HG02610 (cell line): ENCODE measurements around the gene GHITM.
"Not testable (repeated sequence)": the region's sequence is repeated elsewhere in the genome, so short reads cannot be mapped to it uniquely, and the experiment has no call there.

Experiments
- ATAC-seq: cut with Tn5 transposase; IDR thresholded peaks from one replicate; pipeline ENCODE4 v1.9.1; 2021; ENCODE audit warnings: mild to moderate bottlenecking, moderate library complexity; ENCODE audit not compliant: unreplicated experiment

GHITM gene

GRCh38 chr10:84140036-84140379 is 699 bp downstream of the GHITM start:
- no peak for ATAC-seq

- ATAC-seq: no peak
Observed at GRCh38 chr10:84147347-84147746, 8.0 kb downstream of the GHITM start.

DNA sequence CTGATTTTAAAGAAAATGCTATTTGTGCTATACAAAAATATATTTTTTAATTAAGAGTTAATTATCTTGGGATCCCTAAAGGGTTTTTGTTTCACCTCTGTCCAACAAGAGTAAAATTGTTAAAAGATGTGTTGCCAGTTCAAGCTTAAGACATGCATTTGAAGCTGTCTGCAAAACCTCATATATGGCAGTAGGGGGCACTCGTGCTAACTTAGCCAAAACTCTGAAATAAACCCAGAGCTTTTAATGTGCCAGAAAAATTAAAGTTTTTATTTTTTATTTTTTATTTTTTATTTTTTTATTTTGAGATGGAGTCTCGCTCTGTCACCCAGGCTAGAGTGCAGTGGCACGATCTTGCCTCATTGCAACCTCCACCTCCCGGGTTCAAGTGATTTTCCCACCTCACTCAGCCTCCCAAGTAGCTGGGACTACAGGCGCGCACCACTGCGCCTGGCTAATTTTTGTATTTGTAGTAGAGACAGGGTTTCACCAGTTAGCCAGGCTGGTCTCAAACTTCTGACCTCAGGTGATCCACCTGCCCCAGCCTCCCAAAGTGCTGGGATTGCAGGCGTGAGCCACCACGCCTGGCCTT is 8.8 kb downstream of the GHITM start:
- peak; percentile 75 for ATAC-seq

GRCh38 chr10:84149854-84150253 is 10.5 kb downstream of the GHITM start:
- ATAC-seq: no peak

DNA sequence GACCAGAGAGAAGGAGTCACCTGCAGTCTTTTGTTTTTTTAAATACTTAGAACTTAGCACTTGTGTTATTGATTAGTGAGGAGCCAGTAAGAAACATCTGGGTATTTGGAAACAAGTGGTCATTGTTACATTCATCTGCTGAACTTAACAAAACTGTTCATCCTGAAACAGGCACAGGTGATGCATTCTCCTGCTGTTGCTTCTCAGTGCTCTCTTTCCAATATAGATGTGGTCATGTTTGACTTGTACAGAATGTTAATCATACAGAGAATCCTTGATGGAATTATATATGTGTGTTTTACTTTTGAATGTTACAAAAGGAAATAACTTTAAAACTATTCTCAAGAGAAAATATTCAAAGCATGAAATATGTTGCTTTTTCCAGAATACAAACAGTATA is 13.5 kb downstream of the GHITM start:
- ATAC-seq: no peak

DNA sequence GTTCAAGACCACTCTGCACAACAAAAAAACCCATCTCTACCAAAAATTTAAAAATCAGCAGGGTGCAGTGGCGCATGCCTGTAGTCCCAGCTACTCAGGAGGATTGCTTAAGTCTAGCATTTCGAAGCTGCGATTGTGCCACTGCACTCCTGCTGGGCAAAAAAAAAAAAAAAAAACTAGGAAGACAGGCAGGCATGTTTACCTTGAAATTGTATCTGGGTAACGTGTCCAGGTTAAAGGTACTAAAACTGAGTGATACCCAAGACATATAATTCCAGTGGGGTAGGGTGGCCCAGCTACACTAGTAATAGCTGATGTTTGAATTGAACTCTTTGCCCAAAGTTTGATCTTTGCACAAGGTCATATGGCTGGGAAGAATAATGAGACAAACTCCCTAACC is 16.2 kb downstream of the GHITM start:
- ATAC-seq: no peak

GRCh38 chr10:84156009-84156408 is 16.7 kb downstream of the GHITM start:
- no peak for ATAC-seq

DNA sequence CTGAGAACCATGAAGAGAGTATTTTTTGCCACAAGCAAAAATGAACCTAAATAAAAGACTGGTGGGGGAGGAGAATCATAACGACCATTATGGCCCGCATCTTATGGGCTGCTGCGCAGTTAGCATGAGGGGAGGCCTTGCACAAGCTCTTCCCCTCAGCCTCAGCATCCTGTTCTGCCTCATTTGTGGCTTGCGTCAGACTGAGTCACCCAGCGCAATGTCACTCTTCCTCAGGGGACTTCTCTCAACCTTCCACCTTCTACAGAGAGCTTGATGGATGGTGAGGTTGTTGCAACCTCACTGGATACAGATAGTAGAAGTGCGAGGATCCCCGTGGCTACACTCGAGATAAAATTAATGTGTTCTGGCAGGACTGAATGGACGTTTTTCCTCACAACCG is 17.5 kb downstream of the GHITM start:
- no peak for ATAC-seq

- no peak for ATAC-seq
Observed at GRCh38 chr10:84158061-84158460, 18.8 kb downstream of the GHITM start.

DNA sequence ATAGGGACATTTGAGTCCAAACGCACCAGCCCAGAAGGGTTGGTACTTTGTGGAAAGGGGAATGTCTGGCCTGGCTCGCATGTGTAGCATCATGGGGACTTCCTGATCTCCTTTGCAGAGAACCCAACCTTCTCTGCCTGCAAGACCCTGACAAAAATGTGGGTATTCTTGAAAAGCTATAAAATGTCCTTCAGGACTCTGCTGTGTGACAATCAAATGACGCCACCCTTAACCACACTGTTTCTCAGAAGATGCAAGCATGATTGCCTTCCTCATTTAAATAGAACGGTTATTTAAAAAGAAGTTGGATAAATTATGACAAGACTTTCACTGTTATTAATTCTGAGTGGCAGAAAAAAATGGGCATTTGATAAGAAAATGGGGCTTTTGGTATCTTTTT is 19.2 kb downstream of the GHITM start:
- no peak for ATAC-seq

DNA sequence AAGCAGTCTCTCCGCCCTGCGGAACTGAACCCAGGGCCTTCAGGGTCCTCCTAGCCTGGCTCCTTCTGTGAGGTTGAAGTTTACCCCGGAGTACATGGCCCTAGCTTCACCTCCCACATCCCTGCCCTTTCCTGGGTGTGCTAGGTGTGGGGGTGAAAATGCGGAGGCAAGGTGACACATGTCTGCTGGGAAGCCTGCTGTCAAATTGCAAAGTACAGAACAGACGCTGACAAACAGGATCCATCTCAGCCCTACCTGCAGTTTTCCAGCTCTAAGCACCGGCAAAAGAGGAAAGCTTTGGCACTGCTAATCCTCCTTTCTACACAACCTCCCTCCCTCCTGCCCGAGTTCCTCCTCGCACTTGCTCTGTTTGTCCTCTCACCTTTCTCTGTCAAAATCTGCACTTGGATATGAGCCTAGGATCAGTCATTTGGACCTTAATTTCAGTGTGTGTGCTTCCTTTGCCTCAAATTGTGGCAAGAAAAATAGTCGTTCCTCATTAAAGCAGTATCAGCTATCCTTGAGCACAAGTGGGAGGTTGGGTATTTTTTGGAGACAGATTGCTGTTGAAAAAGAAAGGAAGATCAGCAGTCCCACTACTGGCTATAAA is 19.9 kb downstream of the GHITM start:
- no peak for ATAC-seq

GRCh38 chr10:84160663-84161362 is 21.5 kb downstream of the GHITM start:
- ATAC-seq: no peak

GRCh38 chr10:84163996-84164395 is 24.7 kb downstream of the GHITM start:
- ATAC-seq: no peak

GRCh38 chr10:84164442-84164841 is 25.1 kb downstream of the GHITM start:
- ATAC-seq: no peak

DNA sequence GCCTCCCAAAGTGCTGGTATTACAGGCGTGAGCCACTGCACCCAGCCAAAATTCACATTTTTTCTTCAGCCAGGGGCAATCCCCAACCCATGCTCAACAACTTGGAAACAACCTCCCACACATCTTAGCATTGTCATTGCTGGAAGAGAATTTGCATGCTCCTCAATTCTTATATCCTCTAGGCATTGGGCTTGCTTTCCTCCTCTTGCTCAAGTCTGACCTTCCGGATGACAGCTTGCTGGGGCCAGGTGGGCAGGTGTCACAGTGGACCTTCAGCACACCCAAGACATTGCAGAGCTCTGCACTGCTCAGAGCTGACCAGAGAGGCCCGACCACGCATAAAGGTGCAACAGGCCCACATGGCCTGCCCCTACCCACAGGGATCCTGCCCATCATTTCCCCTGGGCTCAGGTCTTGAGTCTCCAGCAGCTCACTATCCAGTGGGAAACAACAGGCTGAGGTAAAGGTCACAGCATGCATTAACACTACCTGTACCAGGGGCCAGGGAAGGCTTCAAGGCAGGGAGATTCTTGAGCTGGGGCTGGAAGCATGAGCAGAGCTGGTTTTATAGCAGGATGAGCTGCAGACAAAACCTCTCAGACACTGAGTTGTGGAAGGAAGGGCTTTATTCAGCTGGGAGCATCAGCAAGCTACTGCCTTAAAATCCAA is 27.4 kb downstream of the GHITM start:
- ATAC-seq: peak; percentile 59

GRCh38 chr10:84167289-84167653 is 28.0 kb downstream of the GHITM start:
- not testable (repeated sequence) for ATAC-seq

- ATAC-seq: not testable (repeated sequence)
Observed at GRCh38 chr10:84168382-84168781, 29.1 kb downstream of the GHITM start.

- ATAC-seq: not testable (repeated sequence)
Observed at GRCh38 chr10:84171237-84171636, 31.9 kb downstream of the GHITM start.

GRCh38 chr10:84171700-84172466 is 32.6 kb downstream of the GHITM start:
- ATAC-seq: peak; percentile 39

GRCh38 chr10:84172467-84173356 is 33.4 kb downstream of the GHITM start:
- peak; percentile 69 for ATAC-seq
